Activated CD8-positive, alpha-beta memory T cell treated with anti-CD3 and anti-CD28 coated beads, Interleukin-2, amount 50 U/mL, for 24 hours (primary cell): ENCODE results near the gene PAM.
"Not testable (repeated sequence)": the region's sequence is repeated elsewhere in the genome, so short reads cannot be mapped to it uniquely, and the experiment has no call there.

ENCODE experiments used
- DNase-seq: peaks from one replicate; pipeline ENCODE4 v3.0.0-alpha.2; 2020; ENCODE audit errors: extremely low read depth

PAM gene

GRCh38 chr5:103059525-103059924, 304.4 kb downstream of the PAM start:
- no peak for DNase-seq

GRCh38 chr5:103060424-103060954, 305.4 kb downstream of the PAM start:
- DNase-seq = no peak

- DNase-seq = no peak
Measured at GRCh38 chr5:103066326-103066725, 311.2 kb downstream of the PAM start.

GRCh38 chr5:103073500-103073899, 318.4 kb downstream of the PAM start:
- not testable (repeated sequence) for DNase-seq

- DNase-seq = no peak
Measured at GRCh38 chr5:103075442-103075841, 320.3 kb downstream of the PAM start.
